Urinary bladder (tissue), 4 donors: ENCODE results near the gene COL18A1. TPM values are rescaled to one million over a fixed set of nuclear protein-coding genes. Genes with fewer than 3 reads are reported as not detected.
"Not testable (repeated sequence)": the region's sequence is repeated elsewhere in the genome, so short reads cannot be mapped to it uniquely, and the experiment has no call there.

ENCODE experiments used
- DNase-seq: peaks from one replicate; pipeline ENCODE4 v3.0.0-alpha.2; 2015; ENCODE audit errors: extremely low spot score
- H3K27ac ChIP-seq: one replicate; pipeline ENCODE4 v1.5.1; 2013; ENCODE audit warnings: low read depth, mild to moderate bottlenecking, moderate library complexity
- H3K36me3 ChIP-seq: one replicate; pipeline ENCODE4 v1.6.1; 2013; ENCODE audit warnings: mild to moderate bottlenecking, moderate library complexity; ENCODE audit not compliant: insufficient read depth
- H3K4me1 ChIP-seq: one replicate; pipeline ENCODE4 v1.6.1; 2013; ENCODE audit warnings: mild to moderate bottlenecking, moderate library complexity; ENCODE audit not compliant: insufficient read depth
- H3K4me3 ChIP-seq: one replicate; pipeline ENCODE4 v1.5.1; 2013; ENCODE audit warnings: low read depth, low read length
- WGBS: extraction: QIAGEN DNeasy Blood & Tissue Kit; methylation state at CpG from one replicate; pipeline ENCODE4 v1.1.7; 2013; 5-methylcytosine and 5-hydroxymethylcytosine counted together
- polyA plus RNA-seq: library from polyadenylated mRNA; stranded (reverse); fragments of 200-250 nt; gene quantifications from one replicate; pipeline ENCODE4 v1.2.3, GENCODE V29; 2013
- total RNA-seq: library from RNA; depleted of rRNA; stranded (reverse); fragments of >200 nt; gene quantifications from one replicate; pipeline ENCODE4 v1.2.3, GENCODE V29; 2014
- donor health status: healthy with polysubstance abuse.
- donor health status: healthy.

COL18A1 gene
- total and polyA plus RNA-seq, 2 donors, result 60.7 to 111 TPM

GRCh38 chr21:45521241-45521640 is 116.3 kb downstream of the COL18A1 start:
- Histone ChIP-seq H3K36me3 (no peaks in the 10 kb centered on the region), H3K4me1 (no peaks in the 10 kb centered on the region), H3K27ac (no peak overlapping the region), H3K4me3 (no peak overlapping the region)
- 99% methylated on average over 2 of the region's 2 CpGs for WGBS
- no peak for DNase-seq

GRCh38 chr21:45522381-45522780 is 117.4 kb downstream of the COL18A1 start:
- H3K4me3 ChIP-seq, result no peak overlapping the region
- H3K27ac ChIP-seq, result no peak overlapping the region
- no peak for DNase-seq
- H3K36me3 ChIP-seq, result no peaks in the 10 kb centered on the region
- WGBS, result 96% methylated on average over 6 of the region's 6 CpGs
- H3K4me1 ChIP-seq, result no peaks in the 10 kb centered on the region

- 81% methylated on average over 6 of the region's 6 CpGs for WGBS
- no peak overlapping the region for H3K4me3 ChIP-seq
- no peak overlapping the region for H3K27ac ChIP-seq
- H3K36me3 ChIP-seq, result no peaks in the 10 kb centered on the region
- no peaks in the 10 kb centered on the region for H3K4me1 ChIP-seq
- DNase-seq, result no peak
Observed at GRCh38 chr21:45522986-45523385, 118.0 kb downstream of the COL18A1 start.

- 82% methylated on average over 16 of the region's 16 CpGs for WGBS
- H3K4me1 ChIP-seq, result no peaks in the 10 kb centered on the region
- no peaks in the 10 kb centered on the region for H3K36me3 ChIP-seq
- H3K27ac ChIP-seq, result no peak overlapping the region
- no peak for DNase-seq
- H3K4me3 ChIP-seq, result no peak overlapping the region
Observed at GRCh38 chr21:45523411-45524101, 118.6 kb downstream of the COL18A1 start.

- no peak for DNase-seq
- H3K4me3 ChIP-seq, result no peak overlapping the region
- H3K27ac ChIP-seq, result no peak overlapping the region
- H3K36me3 ChIP-seq, result no peaks in the 10 kb centered on the region
- H3K4me1 ChIP-seq, result no peaks in the 10 kb centered on the region
- WGBS, result 94% methylated on average over 11 of the region's 11 CpGs
Observed at GRCh38 chr21:45524756-45525152, 119.8 kb downstream of the COL18A1 start.

GRCh38 chr21:45525153-45525909 is 120.4 kb downstream of the COL18A1 start:
- 87% methylated on average over 29 of the region's 29 CpGs for WGBS
- Histone ChIP-seq H3K4me1 (no peaks in the 10 kb centered on the region), H3K27ac (no peak overlapping the region), H3K36me3 (no peaks in the 10 kb centered on the region), H3K4me3 (no peak overlapping the region)
- DNase-seq, result no peak

GRCh38 chr21:45525910-45526306 is 120.9 kb downstream of the COL18A1 start:
- H3K4me1 ChIP-seq, result no peaks in the 10 kb centered on the region
- H3K27ac ChIP-seq, result no peak overlapping the region
- WGBS, result 97% methylated on average over 11 of the region's 11 CpGs
- DNase-seq, result no peak
- H3K4me3 ChIP-seq, result no peak overlapping the region
- H3K36me3 ChIP-seq, result no peaks in the 10 kb centered on the region

- not testable (repeated sequence) for H3K4me3 ChIP-seq, H3K4me1 ChIP-seq, DNase-seq, H3K27ac ChIP-seq, H3K36me3 ChIP-seq
- WGBS, result 88% methylated on average over 16 of the region's 19 CpGs
Observed at GRCh38 chr21:45527151-45527999, 122.4 kb downstream of the COL18A1 start.

GRCh38 chr21:45528028-45528705 is 123.2 kb downstream of the COL18A1 start:
- no peaks in the 10 kb centered on the region for H3K36me3 ChIP-seq
- H3K27ac ChIP-seq, result no peak overlapping the region
- H3K4me3 ChIP-seq, result no peak overlapping the region
- DNase-seq, result no peak
- WGBS, result 85% methylated on average over 18 of the region's 18 CpGs
- no peaks in the 10 kb centered on the region for H3K4me1 ChIP-seq

GRCh38 chr21:45528981-45529784 is 124.2 kb downstream of the COL18A1 start:
- H3K36me3 ChIP-seq, result no peaks in the 10 kb centered on the region
- DNase-seq, result no peak
- WGBS, result 80% methylated on average over 20 of the region's 20 CpGs
- no peak overlapping the region for H3K4me3 ChIP-seq
- H3K27ac ChIP-seq, result no peak overlapping the region
- H3K4me1 ChIP-seq, result no peaks in the 10 kb centered on the region

- DNase-seq, result no peak
- Histone ChIP-seq H3K4me1 (no peaks in the 10 kb centered on the region), H3K36me3 (no peaks in the 10 kb centered on the region), H3K27ac (no peak overlapping the region), H3K4me3 (no peak overlapping the region)
- 90% methylated on average over 11 of the region's 11 CpGs for WGBS
Observed at GRCh38 chr21:45529785-45530422, 124.9 kb downstream of the COL18A1 start.

- 97% methylated on average over 50 of the region's 50 CpGs for WGBS
- H3K27ac ChIP-seq, result no peak overlapping the region
- H3K4me3 ChIP-seq, result no peak overlapping the region
- DNase-seq, result no peak
- no peaks in the 10 kb centered on the region for H3K36me3 ChIP-seq
- H3K4me1 ChIP-seq, result no peaks in the 10 kb centered on the region
Observed at GRCh38 chr21:45530423-45531113, 125.6 kb downstream of the COL18A1 start.
